Fibroblast of lung (primary cell): Measurements from ENCODE around the gene HLA-B. TPM values are rescaled to one million over a fixed set of nuclear protein-coding genes. Genes with fewer than 3 reads are reported as not detected.
A peak's percentile ranks its signal among the peaks of the same experiment; 100 is the strongest.

ENCODE experiments used
- DNase-seq, 2 donors: peaks; one replicate each; pipeline versions ENCODE4 v3.0.0 to v3.0.0-alpha.2; 2010; ENCODE audit warnings: low read depth in 2 of 2
- H2AFZ ChIP-seq: 2 replicates; pipeline ENCODE4 v1.5.1; 2012; ENCODE audit warnings: low read length, control low read depth, inconsistent platforms
- H3K27ac ChIP-seq: 2 replicates; pipeline ENCODE4 v1.5.1; 2011; ENCODE audit warnings: low read length, control low read depth; ENCODE audit not compliant: insufficient read depth
- H3K27me3 ChIP-seq: 2 replicates; pipeline ENCODE4 v1.5.1; 2011; ENCODE audit warnings: mild to moderate bottlenecking, low read length; ENCODE audit not compliant: control insufficient read depth, insufficient read depth
- H3K36me3 ChIP-seq: 2 replicates; pipeline ENCODE4 v1.5.1; 2011; ENCODE audit warnings: low read length; ENCODE audit not compliant: control insufficient read depth, insufficient read depth
- H3K4me1 ChIP-seq: 2 replicates; pipeline ENCODE4 v1.5.1; 2011; ENCODE audit warnings: low read length; ENCODE audit not compliant: control insufficient read depth, insufficient read depth; ENCODE audit errors: extremely low read depth
- H3K4me2 ChIP-seq: 2 replicates; pipeline ENCODE4 v1.5.1; 2011; ENCODE audit warnings: low read length, control low read depth; ENCODE audit not compliant: insufficient read depth; ENCODE audit errors: extremely low read depth
- H3K4me3 ChIP-seq, 4 experiments: fragments of 200-600 bp in 1 of 4; sonication (generic) in 1 of 4; replicated peaks in 1 of 4; 2 replicates each; pipeline ENCODE4 v1.5.1; 2011 to 2016; ENCODE audit warnings: low read length in 4 of 4, low read depth in 3 of 4, mild to moderate bottlenecking in 3 of 4, control low read depth in 2 of 4, inconsistent platforms in 1 of 4, mixed read lengths in 1 of 4; ENCODE audit not compliant: insufficient read depth in 1 of 4; ENCODE audit errors: control extremely low read depth in 1 of 4
- H3K79me2 ChIP-seq: 2 replicates; pipeline ENCODE4 v1.5.1; 2012; ENCODE audit warnings: mild to moderate bottlenecking, low read length, inconsistent platforms; ENCODE audit not compliant: control insufficient read depth, insufficient read depth
- H3K9ac ChIP-seq: 2 replicates; pipeline ENCODE4 v1.5.1; 2011; ENCODE audit warnings: mild to moderate bottlenecking, low read length, control low read depth; ENCODE audit not compliant: insufficient read depth
- H3K9me3 ChIP-seq: 2 replicates; pipeline ENCODE4 v1.5.1; 2012; ENCODE audit warnings: low read depth, low read length; ENCODE audit not compliant: control insufficient read depth, insufficient read depth
- H4K20me1 ChIP-seq: 2 replicates; pipeline ENCODE4 v1.5.1; 2011; ENCODE audit warnings: low read length; ENCODE audit not compliant: control insufficient read depth, insufficient read depth; ENCODE audit errors: extremely low read depth
- EZH2 ChIP-seq: IDR thresholded peaks from 2 replicates; pipeline ENCODE4 v1.5.1; 2012; ENCODE audit warnings: low read length, control low read depth, mild to moderate bottlenecking; ENCODE audit errors: missing control alignments
- polyA plus RNA-seq, 2 donors: library from polyadenylated mRNA; depleted of rRNA in 1 of 2; stranded (reverse) in 1 of 2; unstranded in 1 of 2; fragments of >200 nt; gene quantifications; 2 replicates each; pipeline ENCODE4 v1.2.1, GENCODE V29; 2011 to 2012; ENCODE audit warnings: missing spikeins in 1 of 2
- total RNA-seq: library from RNA; depleted of rRNA; stranded (reverse); fragments of >200 nt; gene quantifications from 2 replicates; pipeline ENCODE4 v1.2.1, GENCODE V29; 2014
- TF ChIP-seq, protein P1 (sequence below), 2 donors: IDR thresholded peaks in 1 of 2; conservative IDR thresholded peaks in 1 of 2; 1 replicate in 1 of 2; 2 replicates in 1 of 2; pipeline ENCODE4 v1.5.1; 2011 to 2012; ENCODE audit warnings: low read length in 2 of 2, control low read depth in 1 of 2, inconsistent platforms in 1 of 2, low read depth in 1 of 2, mild to moderate bottlenecking in 1 of 2

Gene HLA-B
- total and polyA plus RNA-seq, 2 donors (not counting 1 experiment from before 2014, with no cell fraction given), result 244 to 1,124 TPM

DNA sequence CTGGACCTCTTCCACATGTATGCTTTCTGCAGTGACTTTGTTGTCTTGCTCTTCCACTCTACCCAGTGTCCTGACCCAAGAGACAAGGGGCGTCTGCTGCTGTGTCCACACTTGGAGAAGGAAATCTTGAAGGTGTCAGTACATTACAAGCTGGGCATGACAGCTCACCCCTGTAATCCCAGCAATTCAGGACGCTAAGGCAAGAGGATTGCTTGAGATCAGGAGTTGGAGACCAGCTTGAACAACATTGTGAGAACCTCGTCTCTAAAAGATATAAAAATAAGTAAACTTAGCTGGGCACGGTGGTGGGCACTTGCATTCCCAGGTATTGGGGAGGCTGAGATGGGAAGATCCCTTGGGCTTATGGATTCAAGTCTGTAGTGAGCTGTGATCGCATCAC, 5.8 kb upstream of the HLA-B start:
- Histone ChIP-seq H3K79me2 (no peaks in the 10 kb centered on the region), H3K9me3 (no peaks in the 10 kb centered on the region), H3K27ac (no peak overlapping the region), H3K4me2 (no peak overlapping the region), H2AFZ (no peak overlapping the region), H3K4me3 (no peak overlapping the region), H4K20me1 (no peaks in the 10 kb centered on the region), H3K27me3 (peaks cover 21% of the 10 kb centered on the region), H3K4me1 (peaks cover 8% of the 10 kb centered on the region), H3K36me3 (no peaks in the 10 kb centered on the region), H3K9ac (no peak overlapping the region)
- no peak for DNase-seq
- TF ChIP-seq, protein P1, sequence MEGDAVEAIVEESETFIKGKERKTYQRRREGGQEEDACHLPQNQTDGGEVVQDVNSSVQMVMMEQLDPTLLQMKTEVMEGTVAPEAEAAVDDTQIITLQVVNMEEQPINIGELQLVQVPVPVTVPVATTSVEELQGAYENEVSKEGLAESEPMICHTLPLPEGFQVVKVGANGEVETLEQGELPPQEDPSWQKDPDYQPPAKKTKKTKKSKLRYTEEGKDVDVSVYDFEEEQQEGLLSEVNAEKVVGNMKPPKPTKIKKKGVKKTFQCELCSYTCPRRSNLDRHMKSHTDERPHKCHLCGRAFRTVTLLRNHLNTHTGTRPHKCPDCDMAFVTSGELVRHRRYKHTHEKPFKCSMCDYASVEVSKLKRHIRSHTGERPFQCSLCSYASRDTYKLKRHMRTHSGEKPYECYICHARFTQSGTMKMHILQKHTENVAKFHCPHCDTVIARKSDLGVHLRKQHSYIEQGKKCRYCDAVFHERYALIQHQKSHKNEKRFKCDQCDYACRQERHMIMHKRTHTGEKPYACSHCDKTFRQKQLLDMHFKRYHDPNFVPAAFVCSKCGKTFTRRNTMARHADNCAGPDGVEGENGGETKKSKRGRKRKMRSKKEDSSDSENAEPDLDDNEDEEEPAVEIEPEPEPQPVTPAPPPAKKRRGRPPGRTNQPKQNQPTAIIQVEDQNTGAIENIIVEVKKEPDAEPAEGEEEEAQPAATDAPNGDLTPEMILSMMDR (conservative IDR thresholded peaks at IDR 0.05 in 1 of 2, IDR thresholded peaks at IDR 0.05 in 1 of 2; ENCODE audit: low read depth in 1 of 2, low read length in 2 of 2), result no peak
- TF ChIP-seq EZH2, result no peak

DNA sequence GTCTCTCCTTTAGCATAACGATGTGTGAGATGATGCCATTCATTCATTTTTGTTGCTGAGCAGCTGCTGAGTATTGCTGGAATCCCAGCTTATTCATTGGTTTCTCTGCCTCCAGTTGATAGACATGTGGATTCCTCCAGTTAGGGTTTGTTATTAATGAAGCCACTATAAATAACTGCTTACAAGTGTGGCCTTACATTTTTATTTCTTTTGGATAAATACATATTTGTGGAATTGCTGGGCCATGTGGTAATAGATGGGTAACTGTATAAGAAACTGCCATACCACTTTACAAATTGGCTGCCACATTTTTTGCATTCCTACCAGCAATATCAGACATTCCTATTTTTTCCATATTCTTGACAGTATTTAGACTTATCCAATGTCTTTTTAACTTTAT, 2.6 kb upstream of the HLA-B start:
- Histone ChIP-seq H3K79me2 (peaks cover 14% of the 10 kb centered on the region), H3K36me3 (peaks cover 8% of the 10 kb centered on the region), H3K9ac (no peak overlapping the region), H3K4me2 (peak overlapping the region; percentile 25), H3K27ac (no peak overlapping the region), H3K4me3 (no peak overlapping the region), H4K20me1 (no peaks in the 10 kb centered on the region), H2AFZ (no peak overlapping the region), H3K27me3 (peaks cover 11% of the 10 kb centered on the region), H3K4me1 (peaks cover 13% of the 10 kb centered on the region), H3K9me3 (no peaks in the 10 kb centered on the region)
- TF ChIP-seq, protein P1 (conservative IDR thresholded peaks at IDR 0.05 in 1 of 2, IDR thresholded peaks at IDR 0.05 in 1 of 2; ENCODE audit: low read depth in 1 of 2, low read length in 2 of 2), result no peak
- TF ChIP-seq EZH2, result no peak
- no peak for DNase-seq

DNA sequence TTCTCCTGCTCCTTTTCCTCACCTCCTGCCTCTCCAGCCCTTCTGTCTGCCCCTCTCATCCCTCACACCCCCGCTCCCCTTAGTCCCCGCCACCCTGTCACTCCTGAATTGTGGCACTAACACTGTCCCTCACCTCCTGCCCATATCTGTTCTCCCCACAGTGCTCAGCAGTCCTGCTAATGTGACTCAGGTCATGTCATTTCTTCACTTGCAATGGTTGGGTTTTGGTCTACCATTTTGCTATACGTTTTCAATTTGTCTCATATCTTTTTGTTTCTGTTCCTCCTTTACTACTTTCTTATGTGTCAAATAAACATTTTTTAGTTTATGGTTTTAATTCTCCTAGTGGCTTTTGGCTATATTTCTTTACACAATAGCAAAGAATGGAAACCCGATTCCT, 1.3 kb upstream of the HLA-B start:
- peaks cover 14% of the 10 kb centered on the region for H3K79me2 ChIP-seq
- H4K20me1 ChIP-seq, result no peaks in the 10 kb centered on the region
- peaks cover 9% of the 10 kb centered on the region for H3K27me3 ChIP-seq
- H3K4me2 ChIP-seq, result no peak overlapping the region
- H3K9ac ChIP-seq, result no peak overlapping the region
- H3K36me3 ChIP-seq, result peaks cover 8% of the 10 kb centered on the region
- peaks cover 13% of the 10 kb centered on the region for H3K4me1 ChIP-seq
- no peak for DNase-seq
- H3K4me3 ChIP-seq, result no peak overlapping the region
- H2AFZ ChIP-seq, result no peak overlapping the region
- H3K27ac ChIP-seq, result no peak overlapping the region
- H3K9me3 ChIP-seq, result no peaks in the 10 kb centered on the region
- TF ChIP-seq, protein P1 (conservative IDR thresholded peaks at IDR 0.05 in 1 of 2, IDR thresholded peaks at IDR 0.05 in 1 of 2; ENCODE audit: low read depth in 1 of 2, low read length in 2 of 2), result no peak
- TF ChIP-seq EZH2, result no peak
